Heart left ventricle (tissue), 13 donors: Measurements from ENCODE around the gene CNOT4.

Source experiments
- POLR2A ChIP-seq, 2 donors: fragments of 450-650 bp; IDR thresholded peaks; one replicate each; pipeline ENCODE4 v1.6.1; 2017; ENCODE audit warnings: antibody characterized with exemption in 2 of 2, mild to moderate bottlenecking in 2 of 2, moderate library complexity in 2 of 2
- TF ChIP-seq, protein P1 (sequence below), 12 donors: fragments of 200-600 bp; sonication (generic) in 4 of 12; IDR thresholded peaks; one replicate each; pipeline versions ENCODE4 v1.5.0 to v1.8.0; 2018 to 2022; ENCODE audit warnings: antibody characterized with exemption in 12 of 12, mild to moderate bottlenecking in 5 of 12
- donor health status: ischemic (EF 13 %, LVEDD 7.1; RV severe dilation, severe dysfunction).
- donor health status: DM: no; HTN: yes; CAD: no.
- donor health status: DM: no; HTN: no; CAD: no.
- donor health status: ischemic (EF 25% LVEDD 6.9; RV normal size, moderate dysfunction).
- donor health status: ischemic (EF 25% LVEDD 5.7; RV mildly dilated, moderate dysfunction).
- donor health status: ischemic (EF 35%, LVEDD 5.7; RV mildly dilated, moderate dysfunction).
- donor health status: nonischemic (EF 11% LVEDD 7.7; RV severe dilation, severe dysfunction).
- donor health status: DM: yes; HTN: yes; CAD: no.
- donor health status: PGD.
- donor health status: ischemic (EF 29% LVEDD 5.4; RV normal size, mild dysfunction).
- donor health status: nonischemic (EF 23%, LVEDD 6.1; RV moderate dilation, normal function).

DNA sequence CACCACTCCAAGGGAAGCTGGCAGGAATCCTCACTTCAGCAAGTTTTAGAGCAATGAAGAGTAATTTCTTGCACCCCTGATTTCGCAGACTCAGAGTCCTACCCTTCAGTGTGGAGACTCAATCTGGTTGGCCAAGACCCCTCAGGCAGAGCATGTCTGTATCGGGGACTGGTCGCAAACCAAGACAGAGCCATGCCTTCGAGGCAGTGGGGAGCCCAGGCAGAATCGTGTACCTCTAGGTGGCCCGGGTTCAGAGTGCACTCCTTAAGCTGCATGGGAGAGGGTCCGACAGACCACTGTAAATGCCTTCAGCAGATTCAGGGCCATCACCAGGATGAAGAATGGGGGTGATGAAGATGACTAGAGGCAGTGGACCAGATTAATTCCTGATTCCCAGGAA is 181.4 kb downstream of the CNOT4 start:
- TF ChIP-seq, protein P1, sequence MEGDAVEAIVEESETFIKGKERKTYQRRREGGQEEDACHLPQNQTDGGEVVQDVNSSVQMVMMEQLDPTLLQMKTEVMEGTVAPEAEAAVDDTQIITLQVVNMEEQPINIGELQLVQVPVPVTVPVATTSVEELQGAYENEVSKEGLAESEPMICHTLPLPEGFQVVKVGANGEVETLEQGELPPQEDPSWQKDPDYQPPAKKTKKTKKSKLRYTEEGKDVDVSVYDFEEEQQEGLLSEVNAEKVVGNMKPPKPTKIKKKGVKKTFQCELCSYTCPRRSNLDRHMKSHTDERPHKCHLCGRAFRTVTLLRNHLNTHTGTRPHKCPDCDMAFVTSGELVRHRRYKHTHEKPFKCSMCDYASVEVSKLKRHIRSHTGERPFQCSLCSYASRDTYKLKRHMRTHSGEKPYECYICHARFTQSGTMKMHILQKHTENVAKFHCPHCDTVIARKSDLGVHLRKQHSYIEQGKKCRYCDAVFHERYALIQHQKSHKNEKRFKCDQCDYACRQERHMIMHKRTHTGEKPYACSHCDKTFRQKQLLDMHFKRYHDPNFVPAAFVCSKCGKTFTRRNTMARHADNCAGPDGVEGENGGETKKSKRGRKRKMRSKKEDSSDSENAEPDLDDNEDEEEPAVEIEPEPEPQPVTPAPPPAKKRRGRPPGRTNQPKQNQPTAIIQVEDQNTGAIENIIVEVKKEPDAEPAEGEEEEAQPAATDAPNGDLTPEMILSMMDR (IDR thresholded peaks at IDR 0.05) = no peak
- TF ChIP-seq POLR2A (IDR thresholded peaks at IDR 0.05) = no peak
